ENCODE data around the gene LRRC56.

DNA sequence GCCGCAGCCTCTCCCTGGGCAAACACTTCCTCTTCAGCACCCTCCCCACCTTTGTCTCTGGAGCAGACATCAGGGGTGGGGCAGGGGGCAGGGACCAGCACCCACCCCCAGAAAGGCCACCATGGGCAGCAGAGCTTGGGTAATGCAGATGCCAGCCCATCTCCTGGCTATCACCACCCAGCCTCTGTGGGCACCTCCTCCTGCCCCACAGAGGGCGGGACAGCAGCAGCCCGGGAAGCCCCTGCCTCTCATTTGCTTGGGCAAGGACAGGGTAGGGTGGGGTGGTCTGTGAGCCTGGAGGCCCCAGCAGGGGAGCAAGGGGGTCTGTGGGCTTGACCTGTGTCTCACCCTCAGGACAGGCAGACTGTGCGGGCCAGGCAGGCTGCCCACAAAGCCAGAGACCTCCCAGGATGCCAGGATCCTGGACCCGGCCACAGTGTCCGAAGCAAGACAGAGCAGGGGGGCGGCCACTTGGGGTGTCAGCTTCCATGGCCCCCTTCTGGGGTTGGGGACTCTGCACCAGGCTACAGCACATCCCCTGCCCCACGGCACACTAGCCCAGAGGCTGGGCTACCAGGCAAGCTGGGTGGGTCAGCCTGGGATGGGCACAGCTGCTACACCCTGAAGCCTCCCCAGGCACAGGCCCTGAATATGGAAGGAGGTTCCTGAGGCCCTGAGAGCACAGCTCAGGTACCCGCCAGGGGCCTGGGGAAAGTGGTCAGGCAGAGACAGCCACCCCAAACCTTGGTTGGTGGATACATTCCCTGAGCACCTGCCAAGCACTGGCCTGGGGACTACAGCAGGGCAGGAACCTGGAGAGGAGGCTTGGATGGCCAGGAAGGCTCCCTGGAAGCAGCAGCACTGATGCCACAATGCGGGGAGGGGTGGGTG, 34.8 kb upstream of the LRRC56 start:
- TF ChIP-seq TAF1 (IDR thresholded peaks at IDR 0.05; ENCODE audit: borderline replicate concordance, insufficient read depth, low read length) (no peak), POLR2AphosphoS5 (IDR thresholded peaks at IDR 0.05; ENCODE audit: low read depth, low read length) (no peak)
- TF ChIP-seq, protein P1, sequence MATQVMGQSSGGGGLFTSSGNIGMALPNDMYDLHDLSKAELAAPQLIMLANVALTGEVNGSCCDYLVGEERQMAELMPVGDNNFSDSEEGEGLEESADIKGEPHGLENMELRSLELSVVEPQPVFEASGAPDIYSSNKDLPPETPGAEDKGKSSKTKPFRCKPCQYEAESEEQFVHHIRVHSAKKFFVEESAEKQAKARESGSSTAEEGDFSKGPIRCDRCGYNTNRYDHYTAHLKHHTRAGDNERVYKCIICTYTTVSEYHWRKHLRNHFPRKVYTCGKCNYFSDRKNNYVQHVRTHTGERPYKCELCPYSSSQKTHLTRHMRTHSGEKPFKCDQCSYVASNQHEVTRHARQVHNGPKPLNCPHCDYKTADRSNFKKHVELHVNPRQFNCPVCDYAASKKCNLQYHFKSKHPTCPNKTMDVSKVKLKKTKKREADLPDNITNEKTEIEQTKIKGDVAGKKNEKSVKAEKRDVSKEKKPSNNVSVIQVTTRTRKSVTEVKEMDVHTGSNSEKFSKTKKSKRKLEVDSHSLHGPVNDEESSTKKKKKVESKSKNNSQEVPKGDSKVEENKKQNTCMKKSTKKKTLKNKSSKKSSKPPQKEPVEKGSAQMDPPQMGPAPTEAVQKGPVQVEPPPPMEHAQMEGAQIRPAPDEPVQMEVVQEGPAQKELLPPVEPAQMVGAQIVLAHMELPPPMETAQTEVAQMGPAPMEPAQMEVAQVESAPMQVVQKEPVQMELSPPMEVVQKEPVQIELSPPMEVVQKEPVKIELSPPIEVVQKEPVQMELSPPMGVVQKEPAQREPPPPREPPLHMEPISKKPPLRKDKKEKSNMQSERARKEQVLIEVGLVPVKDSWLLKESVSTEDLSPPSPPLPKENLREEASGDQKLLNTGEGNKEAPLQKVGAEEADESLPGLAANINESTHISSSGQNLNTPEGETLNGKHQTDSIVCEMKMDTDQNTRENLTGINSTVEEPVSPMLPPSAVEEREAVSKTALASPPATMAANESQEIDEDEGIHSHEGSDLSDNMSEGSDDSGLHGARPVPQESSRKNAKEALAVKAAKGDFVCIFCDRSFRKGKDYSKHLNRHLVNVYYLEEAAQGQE (IDR thresholded peaks at IDR 0.05; ENCODE audit: insufficient read depth in 1 of 2, low read depth in 2 of 2, low read length in 2 of 2): no peak
